Stimulated activated CD4-positive, alpha-beta T cell treated with anti-CD3 and anti-CD28 coated beads, Interleukin-1b, Interleukin-23, amount 100 ng/mL, for 4 hours (primary cell): Measurements from ENCODE around the gene MACROD2.

ENCODE experiments used
- DNase-seq, 2 donors: peaks; one replicate each; pipeline ENCODE4 v3.0.0-alpha.2; 2020; ENCODE audit warnings: low read depth in 2 of 2

MACROD2 gene

GRCh38 chr20:14647016-14647415 lies 651.7 kb downstream of the MACROD2 start:
- no peak for DNase-seq

GRCh38 chr20:14649662-14650061 lies 654.3 kb downstream of the MACROD2 start:
- no peak for DNase-seq

GRCh38 chr20:14657266-14658005 lies 662.1 kb downstream of the MACROD2 start:
- no peak for DNase-seq

- no peak for DNase-seq
These were observed 668.8 kb downstream of the MACROD2 start for GRCh38 chr20:14664101-14664500.

GRCh38 chr20:14666696-14667095 lies 671.4 kb downstream of the MACROD2 start:
- DNase-seq, result no peak

GRCh38 chr20:14667226-14667625 lies 671.9 kb downstream of the MACROD2 start:
- no peak for DNase-seq

GRCh38 chr20:14672066-14672465 lies 676.8 kb downstream of the MACROD2 start:
- no peak for DNase-seq

- no peak for DNase-seq
These were observed 677.8 kb downstream of the MACROD2 start for GRCh38 chr20:14673164-14673563.

GRCh38 chr20:14677455-14677854 lies 682.1 kb downstream of the MACROD2 start:
- no peak for DNase-seq

DNA sequence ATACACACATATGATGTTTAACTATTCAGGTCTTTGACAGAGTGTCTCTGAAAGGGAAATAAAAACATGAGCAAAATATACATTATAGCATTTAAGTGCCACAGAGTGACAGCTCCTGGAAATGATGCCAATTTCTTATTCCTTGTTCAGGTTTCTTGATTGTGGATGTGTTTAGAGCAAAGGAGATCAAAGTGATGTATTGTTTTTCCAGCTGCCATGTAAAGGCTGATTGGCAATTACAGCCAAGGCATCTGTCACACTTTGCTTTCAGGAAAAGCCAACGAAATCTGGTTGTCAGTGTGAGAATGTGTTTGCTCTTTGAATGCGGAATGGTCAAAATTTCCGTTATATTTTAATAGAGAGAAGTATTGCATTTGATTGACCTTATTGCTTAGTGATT lies 689.9 kb downstream of the MACROD2 start:
- no peak for DNase-seq

GRCh38 chr20:14687313-14687712 lies 692.0 kb downstream of the MACROD2 start:
- no peak for DNase-seq

DNA sequence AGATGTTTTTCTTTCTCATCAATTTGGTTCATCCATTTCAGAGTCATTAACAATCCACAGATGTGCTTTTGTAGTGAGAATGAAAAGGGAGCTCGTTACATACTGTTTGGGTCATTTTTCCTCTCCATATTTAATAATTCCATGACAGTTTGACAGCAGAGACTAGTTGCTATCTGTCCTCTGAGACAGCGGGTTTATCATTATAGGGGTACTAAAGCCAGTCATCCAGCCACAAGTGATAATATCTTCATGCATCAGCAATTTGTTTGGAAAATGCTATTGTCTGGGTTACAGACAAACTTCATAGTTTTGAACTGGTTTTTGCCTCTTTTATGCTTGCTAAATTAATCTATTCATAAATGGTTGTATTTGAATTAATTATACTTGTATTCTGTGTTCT lies 692.7 kb downstream of the MACROD2 start:
- no peak for DNase-seq

GRCh38 chr20:14691994-14692393 lies 696.7 kb downstream of the MACROD2 start:
- DNase-seq, result no peak

DNA sequence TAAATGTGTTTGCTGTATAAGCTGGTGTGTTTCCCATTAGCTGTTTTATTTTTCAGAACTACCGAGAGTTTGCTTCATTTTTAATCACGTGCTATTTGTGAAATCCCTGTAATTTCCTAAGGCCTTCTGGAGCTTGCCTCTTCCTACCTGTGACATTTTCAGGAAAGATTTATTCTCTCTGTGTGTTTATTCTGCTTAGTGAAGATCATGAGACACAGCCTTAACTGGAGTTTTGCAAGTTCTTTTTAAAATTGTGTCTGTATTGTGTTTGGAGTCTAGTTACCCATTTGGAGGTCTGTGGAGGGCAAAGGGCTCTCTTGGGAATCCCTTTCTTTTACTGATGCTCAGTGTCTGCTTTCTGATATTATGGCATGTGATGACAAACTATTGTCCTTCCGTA lies 701.2 kb downstream of the MACROD2 start:
- no peak for DNase-seq

DNA sequence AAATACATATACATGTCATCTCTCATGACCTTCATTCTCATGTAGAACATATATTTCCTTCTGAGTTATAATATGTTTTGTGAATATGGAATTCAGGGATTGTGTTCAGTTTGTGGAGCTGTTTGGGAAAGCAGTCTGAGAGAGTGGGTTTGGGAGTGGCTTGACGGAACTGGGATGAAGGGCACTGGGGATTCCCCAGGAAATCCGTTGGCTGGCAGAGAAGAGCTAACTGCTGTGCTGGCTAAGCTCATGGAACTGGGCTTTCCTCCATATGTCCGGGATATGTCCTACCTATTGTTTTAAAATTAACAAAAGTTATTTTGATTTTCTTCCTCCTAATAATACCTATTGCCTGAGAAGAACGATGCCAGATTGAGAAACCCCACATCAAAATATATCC lies 701.6 kb downstream of the MACROD2 start:
- DNase-seq, result no peak

DNA sequence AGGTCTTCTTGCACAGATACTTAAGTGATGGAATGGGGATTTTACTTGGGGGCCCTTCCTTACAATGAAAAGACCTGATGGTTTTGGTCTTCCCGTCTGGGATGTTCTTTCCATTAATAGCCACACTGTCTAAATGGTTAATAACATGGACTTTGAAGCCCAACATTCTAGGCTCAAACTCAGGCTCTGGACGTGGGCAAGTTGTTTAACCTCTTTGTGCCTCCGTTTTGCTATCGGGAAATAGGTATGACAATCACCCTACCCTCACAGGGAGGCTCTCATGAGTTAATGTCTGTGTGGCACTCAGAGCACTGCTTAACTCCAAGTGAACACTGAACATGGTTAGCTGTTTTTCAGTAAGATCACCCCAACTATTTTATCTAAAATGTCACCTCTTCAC lies 702.8 kb downstream of the MACROD2 start:
- DNase-seq, result no peak

- no peak for DNase-seq
These were observed 703.5 kb downstream of the MACROD2 start for GRCh38 chr20:14698605-14699373.

- DNase-seq, result no peak
These were observed 705.3 kb downstream of the MACROD2 start for GRCh38 chr20:14700639-14700960.

GRCh38 chr20:14701326-14701725 lies 706.0 kb downstream of the MACROD2 start:
- DNase-seq, result no peak

DNA sequence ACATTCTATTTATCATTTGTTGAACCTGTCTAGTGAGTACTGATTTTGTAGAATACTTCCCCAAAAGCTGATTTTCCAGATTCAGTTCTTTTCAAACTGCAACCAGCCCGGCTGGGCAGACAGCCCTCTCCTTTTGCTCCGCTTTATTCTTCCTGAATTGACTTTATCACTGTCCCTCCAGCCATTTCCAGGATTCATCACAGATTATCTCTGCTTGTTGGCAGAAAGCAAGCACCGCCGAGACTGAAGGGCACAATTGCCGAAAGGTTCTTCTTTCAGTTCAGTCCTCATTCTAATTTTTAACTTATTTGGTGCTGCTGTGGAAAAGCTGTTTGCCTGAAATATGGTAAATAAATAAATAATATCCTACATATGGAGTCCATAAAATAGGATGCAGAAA lies 711.2 kb downstream of the MACROD2 start:
- no peak for DNase-seq

- DNase-seq, result no peak
These were observed 711.8 kb downstream of the MACROD2 start for GRCh38 chr20:14707026-14707680.

GRCh38 chr20:14707865-14708596 lies 712.7 kb downstream of the MACROD2 start:
- no peak for DNase-seq
